ENCODE data around the gene SRPK2.
"Not testable (repeated sequence)": the region's sequence is repeated elsewhere in the genome, so short reads cannot be mapped to it uniquely, and the experiment has no call there.

Gene SRPK2

DNA sequence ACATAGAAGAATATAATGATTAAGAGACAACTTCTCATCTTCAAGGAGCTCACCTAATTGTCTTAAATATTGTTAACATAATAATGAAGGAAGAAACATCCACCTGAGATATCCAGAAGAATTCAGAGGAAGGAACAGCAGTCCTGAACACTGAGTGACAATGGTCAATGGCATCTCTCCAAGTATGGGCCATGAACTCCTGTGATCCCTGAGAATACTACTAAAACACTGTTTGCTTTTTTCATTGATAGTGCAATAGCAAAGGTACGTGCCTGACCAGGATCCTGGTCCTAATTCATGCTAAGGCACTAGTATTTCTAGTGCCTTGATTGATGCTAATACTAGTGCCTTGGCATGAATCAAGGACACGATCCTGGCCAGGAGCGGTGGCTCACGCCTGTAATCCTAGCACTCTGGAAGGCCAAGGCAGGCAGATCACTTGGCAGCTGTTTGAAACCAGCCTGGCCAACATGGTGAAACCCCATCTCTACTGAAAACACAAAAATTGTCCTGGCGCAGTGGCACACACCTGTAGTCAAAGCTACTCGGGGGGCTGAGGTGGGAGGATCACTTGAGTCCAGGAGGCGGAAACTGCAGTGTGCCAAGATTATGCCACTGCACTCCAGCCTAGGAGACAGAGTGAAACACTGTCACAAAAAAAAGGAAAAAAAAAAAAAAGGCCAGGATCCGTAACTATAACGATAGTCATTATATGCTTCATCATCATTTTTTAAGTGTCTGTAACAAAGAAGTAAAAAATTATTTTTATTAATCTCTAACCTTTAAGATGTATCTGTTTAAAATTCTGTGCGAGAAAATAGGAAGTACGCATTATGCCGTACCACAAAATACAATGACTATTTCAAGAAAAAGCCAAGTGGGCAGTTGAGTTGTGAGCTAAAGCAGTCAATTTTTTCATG lies 49.1 kb downstream of the SRPK2 start:
- no peak for DNase-seq (ENCODE audit: low read depth)

GRCh38 chr7:105337529-105337928 lies 51.2 kb downstream of the SRPK2 start:
- no peak for DNase-seq (ENCODE audit: low read depth)

- no peak for DNase-seq (ENCODE audit: low read depth)
Observed at GRCh38 chr7:105336009-105336408, 52.7 kb downstream of the SRPK2 start.

DNA sequence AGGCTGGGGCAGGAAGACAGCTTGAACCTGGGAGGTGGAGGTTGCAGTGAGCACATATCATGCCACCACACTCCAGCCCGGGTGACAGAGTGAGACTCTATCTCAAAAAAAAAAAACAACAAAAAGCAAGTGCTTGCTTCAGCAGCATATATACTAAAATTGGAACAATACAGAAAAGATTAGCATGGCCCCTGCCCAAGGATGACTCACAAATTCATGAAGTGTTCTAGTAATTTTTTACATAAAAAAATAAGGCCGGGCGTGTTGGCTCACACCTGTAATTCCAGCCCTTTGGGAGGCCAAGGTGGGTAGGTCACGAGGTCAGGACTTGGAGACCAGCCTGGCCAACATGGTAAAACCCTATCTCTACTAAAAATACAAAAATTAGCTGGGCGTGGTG lies 56.1 kb downstream of the SRPK2 start:
- not testable (repeated sequence) for DNase-seq (ENCODE audit: low read depth)

DNA sequence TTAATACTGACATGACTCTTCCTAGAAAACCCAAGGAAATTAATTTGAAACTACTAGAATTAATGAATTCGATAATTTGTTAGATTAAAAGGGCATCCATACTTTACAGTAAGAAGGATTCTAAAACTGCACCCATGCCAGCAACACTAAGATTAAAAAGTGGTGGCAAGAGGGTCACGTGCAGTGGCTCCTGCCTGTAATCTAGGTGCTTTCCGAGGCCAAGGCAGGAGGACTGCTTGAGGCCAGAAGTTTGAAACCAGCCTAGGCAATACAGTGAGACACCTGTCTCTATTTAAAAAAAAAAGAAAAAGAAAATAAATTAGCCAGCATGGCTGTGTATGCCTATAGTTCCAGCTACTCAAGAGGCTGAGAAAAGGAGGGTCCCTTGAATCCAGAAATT lies 58.2 kb downstream of the SRPK2 start:
- DNase-seq (ENCODE audit: low read depth) = no peak

- DNase-seq (ENCODE audit: low read depth) = no peak
Observed at GRCh38 chr7:105327201-105327600, 61.5 kb downstream of the SRPK2 start.

- DNase-seq (ENCODE audit: low read depth) = no peak
Observed at GRCh38 chr7:105325216-105325904, 63.4 kb downstream of the SRPK2 start.

DNA sequence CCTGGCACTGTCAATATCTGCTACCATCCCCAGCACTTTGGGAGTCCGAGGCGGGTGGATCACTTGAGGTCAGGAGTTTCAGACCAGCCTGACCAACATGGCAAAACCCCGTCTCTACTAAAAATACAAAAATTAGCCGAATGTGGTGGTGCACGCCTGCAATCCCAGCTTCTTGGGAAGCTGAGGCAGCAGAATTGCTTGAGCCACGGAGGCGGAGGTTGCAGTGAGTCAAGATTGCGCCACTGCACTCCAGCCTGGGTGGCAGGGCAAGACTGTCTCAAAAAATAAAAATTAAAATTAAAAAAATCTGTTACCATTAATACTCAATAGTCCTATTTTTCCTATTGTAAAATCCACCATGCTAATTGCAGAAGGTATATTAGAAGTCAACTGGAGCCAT lies 64.1 kb downstream of the SRPK2 start:
- DNase-seq (ENCODE audit: low read depth) = not testable (repeated sequence)

GRCh38 chr7:105323366-105323765 lies 65.4 kb downstream of the SRPK2 start:
- DNase-seq (ENCODE audit: low read depth) = no peak

GRCh38 chr7:105322655-105323277 lies 66.0 kb downstream of the SRPK2 start:
- no peak for DNase-seq (ENCODE audit: low read depth)

DNA sequence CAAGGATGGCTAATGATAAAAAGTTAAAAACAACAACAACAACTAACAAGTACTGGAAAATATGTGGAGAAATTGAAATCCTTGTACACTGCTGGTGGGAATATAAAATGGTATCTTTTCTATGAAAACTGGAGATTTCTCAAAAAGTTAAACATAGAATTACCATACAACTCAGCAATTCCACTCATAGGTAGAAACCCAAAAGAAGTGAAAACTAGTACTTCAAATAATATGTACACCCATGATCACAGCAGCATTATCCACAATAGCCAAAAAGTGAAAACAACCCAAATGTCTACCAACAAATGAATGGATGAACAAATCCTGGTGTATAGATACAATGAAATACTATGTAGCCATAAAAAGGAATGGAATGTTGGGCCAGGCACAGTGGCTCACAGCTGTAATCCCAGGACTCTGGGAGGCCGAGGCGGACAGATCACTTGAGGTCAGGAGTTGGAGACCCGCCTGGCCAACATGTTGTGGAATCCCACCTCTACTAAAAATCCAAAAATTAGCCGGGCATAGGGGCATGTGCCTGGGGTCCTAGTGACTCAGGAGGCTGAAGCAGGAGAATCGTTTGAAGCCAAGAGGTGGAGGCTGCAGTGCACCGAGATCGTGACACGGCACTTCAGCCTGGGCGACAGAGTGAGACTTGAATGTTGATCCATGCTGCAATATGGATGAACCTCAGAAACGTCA lies 66.8 kb downstream of the SRPK2 start:
- no peak for DNase-seq (ENCODE audit: low read depth)

DNA sequence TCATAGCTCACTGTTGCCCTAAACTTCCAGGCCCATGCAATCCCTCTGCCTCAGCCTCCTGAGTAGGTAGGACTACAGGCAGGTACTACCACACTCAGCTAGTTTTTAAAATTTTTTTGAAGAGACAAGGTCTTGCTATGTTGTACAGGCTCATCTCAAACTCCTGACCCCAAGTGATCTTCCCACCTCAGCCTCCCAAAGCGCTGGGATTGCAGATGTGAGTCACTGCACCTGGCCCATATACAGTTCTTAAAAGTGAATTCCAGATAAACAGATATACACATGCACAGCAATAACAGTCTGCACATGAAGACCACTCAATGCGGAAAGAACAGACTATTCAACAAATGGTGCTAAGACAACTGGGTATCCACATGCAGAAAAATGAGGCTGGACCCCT lies 67.8 kb downstream of the SRPK2 start:
- no peak for DNase-seq (ENCODE audit: low read depth)

GRCh38 chr7:105319578-105319977 lies 69.1 kb downstream of the SRPK2 start:
- DNase-seq (ENCODE audit: low read depth) = peak; percentile 14

DNA sequence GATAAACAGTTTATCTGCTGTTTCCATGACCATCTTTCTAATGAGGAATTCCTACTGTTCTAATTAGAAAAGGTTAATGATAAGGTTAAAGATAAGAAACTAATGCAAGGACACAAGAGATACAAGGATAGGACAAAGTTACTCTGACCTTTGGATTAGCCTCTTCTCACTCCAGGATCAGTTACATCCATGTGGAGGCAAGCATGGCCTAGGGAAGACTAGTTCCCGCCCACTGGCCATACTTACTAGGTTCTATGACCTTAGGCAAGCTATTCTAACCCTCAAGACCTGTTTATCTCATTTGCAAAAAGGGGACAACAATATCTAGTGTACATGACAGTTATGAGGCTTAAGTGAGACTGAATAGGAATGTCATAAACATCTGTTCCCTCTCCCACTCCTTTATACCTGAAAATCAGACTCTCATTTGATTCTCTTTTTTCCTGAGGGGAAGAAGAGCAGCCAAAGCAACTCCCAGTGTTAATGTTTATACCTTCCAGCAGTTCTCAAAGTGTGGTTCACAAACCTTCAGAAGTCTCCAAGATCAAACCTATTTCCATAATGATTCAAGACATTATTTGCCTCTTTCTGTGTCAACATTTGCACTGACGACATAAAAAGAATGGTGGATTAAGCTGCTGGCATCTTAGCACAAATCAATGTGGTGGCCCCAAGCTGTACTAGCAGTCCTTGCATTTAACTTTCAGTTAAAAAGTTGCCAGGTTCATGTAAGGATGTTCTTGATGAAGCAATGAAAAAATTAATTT lies 72.0 kb downstream of the SRPK2 start:
- DNase-seq (ENCODE audit: low read depth) = no peak

GRCh38 chr7:105315357-105315756 lies 73.4 kb downstream of the SRPK2 start:
- no peak for DNase-seq (ENCODE audit: low read depth)

DNA sequence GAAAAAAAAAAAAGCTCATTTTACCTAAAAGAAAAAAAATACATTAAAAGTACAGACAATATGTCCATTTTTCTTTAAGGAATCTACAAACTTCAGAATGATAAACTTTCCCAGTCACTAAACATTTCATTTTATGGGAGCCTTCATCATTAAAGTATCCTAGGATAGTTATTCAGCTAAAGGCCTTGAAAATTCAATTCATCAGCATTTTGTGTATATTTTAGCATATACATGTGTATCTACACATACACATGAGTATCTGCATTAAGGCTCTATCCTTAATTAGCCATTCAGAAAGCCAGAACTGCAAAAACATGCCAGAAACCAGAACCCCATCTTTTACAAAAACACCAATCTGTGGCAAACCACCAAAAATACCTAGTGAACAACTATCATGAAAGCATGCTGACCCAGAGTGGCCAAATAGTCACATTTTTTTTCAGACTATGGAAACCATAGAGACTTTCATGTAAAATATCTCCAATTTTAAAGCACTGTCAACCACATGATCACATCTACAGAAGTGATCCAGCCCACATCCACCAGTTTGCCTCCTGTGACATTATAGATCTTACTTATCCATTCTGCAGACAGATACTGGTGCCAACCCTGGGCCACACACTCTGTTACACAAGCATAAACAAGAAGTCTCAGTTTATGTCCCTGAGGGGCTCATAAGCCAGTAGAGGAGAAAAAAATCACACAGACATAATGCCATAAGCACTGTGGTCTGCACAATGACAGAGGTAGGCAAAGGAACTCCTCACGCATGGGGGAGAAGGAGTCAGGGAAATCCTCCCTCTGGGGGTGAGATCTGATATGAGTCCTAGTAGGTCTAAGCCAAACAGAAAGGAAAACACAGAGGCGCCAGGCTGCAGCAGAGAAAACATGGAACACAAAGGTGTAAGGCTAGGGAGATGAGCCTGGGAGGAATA lies 79.2 kb downstream of the SRPK2 start:
- no peak for DNase-seq (ENCODE audit: low read depth)

- DNase-seq (ENCODE audit: low read depth) = no peak
Observed at GRCh38 chr7:105307163-105307672, 81.5 kb downstream of the SRPK2 start.

GRCh38 chr7:105306298-105306748 lies 82.4 kb downstream of the SRPK2 start:
- DNase-seq (ENCODE audit: low read depth) = no peak

GRCh38 chr7:105305633-105306032 lies 83.1 kb downstream of the SRPK2 start:
- no peak for DNase-seq (ENCODE audit: low read depth)

Data from amniotic epithelial cell (primary cell).